HG03175 (cell line): Measurements from ENCODE around the gene PUM1.

Source experiments
- ATAC-seq: cut with Tn5 transposase; IDR thresholded peaks from one replicate; pipeline ENCODE4 v1.9.1; 2021; ENCODE audit warnings: mild to moderate bottlenecking, moderate library complexity; ENCODE audit not compliant: unreplicated experiment

The PUM1 gene

GRCh38 chr1:31032266-31032665, 33.3 kb downstream of the PUM1 start:
- ATAC-seq: no peak

- no peak for ATAC-seq
These were observed 34.0 kb downstream of the PUM1 start for GRCh38 chr1:31031330-31032143.

- no peak for ATAC-seq
These were observed 36.5 kb downstream of the PUM1 start for GRCh38 chr1:31029026-31029425.

GRCh38 chr1:31027693-31028526, 37.6 kb downstream of the PUM1 start:
- ATAC-seq: no peak

- no peak for ATAC-seq
These were observed 43.3 kb downstream of the PUM1 start for GRCh38 chr1:31022259-31022658.

- ATAC-seq: no peak
These were observed 45.3 kb downstream of the PUM1 start for GRCh38 chr1:31020007-31020790.

- no peak for ATAC-seq
These were observed 46.1 kb downstream of the PUM1 start for GRCh38 chr1:31019401-31019800.

GRCh38 chr1:31016868-31017267, 48.6 kb downstream of the PUM1 start:
- ATAC-seq: no peak

GRCh38 chr1:31013187-31013864, 52.2 kb downstream of the PUM1 start:
- peak; percentile 82 for ATAC-seq

- ATAC-seq: no peak
These were observed 53.1 kb downstream of the PUM1 start for GRCh38 chr1:31012210-31012924.

GRCh38 chr1:31011719-31012118, 53.8 kb downstream of the PUM1 start:
- ATAC-seq: no peak

- no peak for ATAC-seq
These were observed 55.2 kb downstream of the PUM1 start for GRCh38 chr1:31010086-31010989.

GRCh38 chr1:31007462-31007991, 58.0 kb downstream of the PUM1 start:
- no peak for ATAC-seq

- no peak for ATAC-seq
These were observed 58.8 kb downstream of the PUM1 start for GRCh38 chr1:31006747-31007146.

- no peak for ATAC-seq
These were observed 59.8 kb downstream of the PUM1 start for GRCh38 chr1:31005617-31006166.

- no peak for ATAC-seq
These were observed 60.3 kb downstream of the PUM1 start for GRCh38 chr1:31005198-31005597.

GRCh38 chr1:31004231-31004621, 61.3 kb downstream of the PUM1 start:
- no peak for ATAC-seq

GRCh38 chr1:31003613-31004230, 61.8 kb downstream of the PUM1 start:
- no peak for ATAC-seq
